Panc1 (cell line): ENCODE data around the gene TRERF1. TPM values are rescaled to one million over a fixed set of nuclear protein-coding genes. Genes with fewer than 3 reads are reported as not detected.

Experiments used
- ATAC-seq: fragments of 200-7000 bp; cut with Tn5 transposase; 2 replicates; pipeline ENCODE4 v1.9.1; 2020; ENCODE audit warnings: mild to moderate bottlenecking, moderate library complexity
- BruUV-seq: library from RNA; stranded (reverse); fragments of 400-500 nt; replicated peaks from 2 replicates; lab custom pipeline; 2021; lab: Mats Ljungman, UMichigan
- CTCF ChIA-PET: fragments of 300-600 bp; sonication (Branson Sonifier 250); formaldehyde crosslinking; loops from one replicate; lab custom pipeline; 2022; ENCODE audit warnings: antibody characterized with exemption; lab: Charles Lee
- POLR2A ChIA-PET: fragments of 300-600 bp; sonication (Branson Sonifier 250); formaldehyde crosslinking; loops from one replicate; lab custom pipeline; 2022; ENCODE audit warnings: antibody characterized with exemption; lab: Charles Lee
- DNase-seq: peaks from one replicate; pipeline ENCODE4 v3.0.0-alpha.2; 2010; ENCODE audit warnings: low read depth, low spot score
- H3K27ac ChIP-seq: 2 replicates; pipeline ENCODE4 v1.5.1; 2011; ENCODE audit warnings: mild to moderate bottlenecking, low read length, inconsistent platforms
- H3K27me3 ChIP-seq: fragments of 200-500 bp; sonication (Bioruptor generic); 2 replicates; pipeline ENCODE4 v1.6.0; 2014; ENCODE audit warnings: low read length, inconsistent platforms; ENCODE audit not compliant: control insufficient read depth, insufficient read depth
- H3K36me3 ChIP-seq: fragments of 200-500 bp; sonication (Bioruptor generic); 2 replicates; pipeline ENCODE4 v1.5.1; 2014; ENCODE audit warnings: inconsistent platforms, mild to moderate bottlenecking, low read length, moderate library complexity; ENCODE audit not compliant: control insufficient read depth, insufficient read depth
- H3K4me1 ChIP-seq: 2 replicates; pipeline ENCODE4 v1.5.1; 2011; ENCODE audit warnings: inconsistent platforms, mild to moderate bottlenecking, low read length, moderate library complexity; ENCODE audit not compliant: control insufficient read depth, insufficient read depth
- H3K4me3 ChIP-seq, 2 experiments: 2 replicates each; pipeline ENCODE4 v1.5.1; 2011 to 2012; ENCODE audit warnings: low read depth in 2 of 2, low read length in 2 of 2, mild to moderate bottlenecking in 2 of 2, inconsistent platforms in 1 of 2, moderate library complexity in 1 of 2
- H3K9me3 ChIP-seq: fragments of 200-500 bp; sonication (Bioruptor generic); 2 replicates; pipeline ENCODE4 v1.5.1; 2014; ENCODE audit warnings: low read depth, mild to moderate bottlenecking, inconsistent platforms, low read length, moderate library complexity; ENCODE audit not compliant: control insufficient read depth, insufficient read depth
- CTCF ChIP-seq: fragments of 450-650 bp; IDR thresholded peaks from 2 replicates; pipeline ENCODE4 v1.5.1; 2017; ENCODE audit warnings: mild to moderate bottlenecking
- POLR2AphosphoS5 ChIP-seq: IDR thresholded peaks from 2 replicates; pipeline ENCODE4 v1.6.1; 2012; ENCODE audit warnings: mild to moderate bottlenecking, low read depth, low read length, moderate library complexity
- REST ChIP-seq, 2 experiments: IDR thresholded peaks; 2 replicates each; pipeline ENCODE4 v1.6.1; 2011 to 2012; ENCODE audit warnings: low read depth in 2 of 2, control low read depth in 1 of 2, low read length in 1 of 2, mild to moderate bottlenecking in 1 of 2, moderate library complexity in 1 of 2; ENCODE audit not compliant: insufficient read depth in 1 of 2
- SIN3A ChIP-seq: IDR thresholded peaks from 2 replicates; pipeline ENCODE4 v1.6.1; 2012; ENCODE audit warnings: low read depth, mild to moderate bottlenecking, low read length, moderate library complexity, borderline replicate concordance; ENCODE audit not compliant: insufficient read depth
- TCF7L2 ChIP-seq: IDR thresholded peaks from 2 replicates; pipeline ENCODE4 v1.6.1; 2011; ENCODE audit warnings: mild to moderate bottlenecking, low read depth, low read length, inconsistent platforms
- in situ Hi-C: cut with HindIII; loops from 2 replicates; pipeline ENCODE4 v1.10.0; 2016; ENCODE audit warnings: low sequenced_read_pairs, low pct_unique_long_range_greater_than_20kb
- intact Hi-C: fragments of 100-400 bp; cut with micrococcal nuclease; formaldehyde crosslinking; loops from one replicate; pipeline ENCODE4 v1.10.0; 2022; ENCODE audit not compliant: unreplicated experiment
- total RNA-seq: library from RNA; stranded (reverse); gene quantifications from one replicate; pipeline ENCODE4 v1.2.1, GENCODE V29; 2021; ENCODE audit not compliant: unreplicated experiment

Gene TRERF1
- total RNA-seq, 1 experiment from 2014 or later: 30.6 TPM

- peaks cover 87% of the 10 kb centered on the region for H3K4me1 ChIP-seq
- no TSS peak for BruUV-seq
- in situ Hi-C loops: no loop called here
- H3K27ac ChIP-seq: peak overlapping the region; percentile 100
- peak; percentile 55; the same call in 1 of the 2 replicates for TF ChIP-seq TCF7L2
- peak; percentile 89 for TF ChIP-seq POLR2AphosphoS5
- TF ChIP-seq SIN3A: no peak
- no peaks in the 10 kb centered on the region for H3K27me3 ChIP-seq
- ATAC-seq (peak; percentile 74), DNase-seq (peak; percentile 98)
- no peaks in the 10 kb centered on the region for H3K9me3 ChIP-seq
- intact Hi-C loops: no loop called here
- peak overlapping the region in 1 of 2 experiments; percentile 23; a peak in 2 of 4 replicates for H3K4me3 ChIP-seq
- H3K36me3 ChIP-seq: no peaks in the 10 kb centered on the region
- ChIA-PET CTCF (no interaction called here), POLR2A (interaction anchor here (0.7 kb wide), 3 partner anchors 96 to 203 kb away, joined by 3 to 4 read pairs (median 4); no protein-coding TSS in a partner anchor)
Measured at GRCh38 chr6:42224222-42225028, 227.3 kb downstream of the TRERF1 start.

GRCh38 chr6:42222448-42222847, 229.3 kb downstream of the TRERF1 start:
- in situ Hi-C loops: no loop called here
- Histone ChIP-seq H3K27me3 (no peaks in the 10 kb centered on the region), H3K4me3 (no peak overlapping the region), H3K36me3 (peaks cover under 1% of the 10 kb centered on the region; the same call in 1 of the 2 replicates), H3K9me3 (no peaks in the 10 kb centered on the region), H3K4me1 (peaks cover 74% of the 10 kb centered on the region), H3K27ac (peak overlapping the region; percentile 100)
- no peak for ATAC-seq
- DNase-seq: no peak
- POLR2A ChIA-PET: interaction anchor here (0.7 kb wide), 1 partner anchor 224 kb away, joined by 5 read pairs; no protein-coding TSS in a partner anchor
- intact Hi-C loops: no loop called here
- CTCF ChIA-PET: no interaction called here
- TF ChIP-seq CTCF (no peak), SIN3A (no peak), POLR2AphosphoS5 (no peak), REST (IDR thresholded peaks at IDR 0.05; ENCODE audit: insufficient read depth in 1 of 2, low read depth in 2 of 2, low read length in 1 of 2) (no peak), TCF7L2 (no peak)
- no TSS peak for BruUV-seq
